ENCODE data around the gene MATN1.

The MATN1 gene

DNA sequence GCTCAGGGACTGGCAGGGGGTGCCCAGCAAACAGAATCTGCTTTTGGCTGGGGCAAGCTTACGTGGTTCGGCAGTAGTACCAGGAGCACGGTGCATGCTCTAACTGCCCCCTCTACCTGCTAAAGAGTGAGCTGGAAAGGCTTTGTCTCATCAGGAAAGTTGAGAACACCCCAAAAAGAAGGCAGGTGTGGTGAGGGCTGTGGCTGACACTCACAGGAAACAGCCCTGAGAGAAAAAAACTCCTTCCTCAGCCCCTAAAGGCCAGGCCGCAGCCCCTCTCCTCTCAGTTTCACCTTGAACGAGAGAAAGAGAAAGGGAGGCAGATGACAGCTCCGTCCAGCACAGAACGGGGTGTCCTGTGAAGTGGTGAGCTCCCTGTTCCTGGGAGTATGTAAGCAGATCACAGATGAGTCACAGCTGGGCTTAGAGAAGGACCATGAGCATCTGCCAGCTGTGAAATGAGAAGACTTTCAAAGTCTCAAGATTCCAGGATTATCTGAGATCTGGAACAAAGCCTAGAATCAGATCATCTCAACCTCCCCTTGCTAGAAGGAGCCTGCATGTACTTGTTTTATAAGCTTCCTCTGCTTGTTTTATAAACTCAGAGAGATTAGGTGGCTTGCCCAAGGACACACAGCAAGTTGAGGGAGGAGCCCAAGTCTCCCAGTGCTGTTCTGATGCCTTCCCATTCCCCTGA is 20.8 kb upstream of the MATN1 start:
- no peak for DNase-seq

GRCh38 chr1:30743584-30744059 is 20.2 kb upstream of the MATN1 start:
- DNase-seq = peak; percentile 60

DNA sequence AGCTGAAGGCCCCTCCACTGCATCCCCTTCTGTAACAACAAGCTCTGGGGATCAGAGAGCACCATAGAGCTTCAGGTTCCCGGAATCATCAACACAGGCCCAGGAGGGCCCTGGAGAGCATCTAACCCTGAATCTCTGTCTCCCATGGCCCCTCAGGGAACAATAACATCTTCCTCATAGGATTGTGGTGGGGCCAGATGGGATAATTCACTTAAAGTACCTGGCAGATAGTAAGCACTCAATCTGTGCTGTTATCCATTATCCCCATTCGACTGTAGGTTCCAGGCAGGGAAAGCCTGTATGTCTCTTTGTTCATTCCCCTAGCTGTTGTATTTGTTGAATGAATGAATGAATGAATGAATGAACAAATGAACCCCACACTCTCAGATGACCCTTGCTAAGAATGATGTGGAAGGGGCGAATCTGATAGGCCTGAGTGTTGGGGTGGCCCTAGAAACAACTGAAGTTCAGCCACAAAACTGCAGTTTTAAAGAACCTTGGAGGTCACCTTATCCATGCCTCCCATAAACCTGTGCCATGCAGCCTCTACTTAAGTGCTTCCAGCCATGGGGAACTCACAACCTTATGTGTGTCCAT is 19.7 kb upstream of the MATN1 start:
- no peak for DNase-seq

- no peak for DNase-seq
Measured at GRCh38 chr1:30742300-30742962, 19.0 kb upstream of the MATN1 start.

DNA sequence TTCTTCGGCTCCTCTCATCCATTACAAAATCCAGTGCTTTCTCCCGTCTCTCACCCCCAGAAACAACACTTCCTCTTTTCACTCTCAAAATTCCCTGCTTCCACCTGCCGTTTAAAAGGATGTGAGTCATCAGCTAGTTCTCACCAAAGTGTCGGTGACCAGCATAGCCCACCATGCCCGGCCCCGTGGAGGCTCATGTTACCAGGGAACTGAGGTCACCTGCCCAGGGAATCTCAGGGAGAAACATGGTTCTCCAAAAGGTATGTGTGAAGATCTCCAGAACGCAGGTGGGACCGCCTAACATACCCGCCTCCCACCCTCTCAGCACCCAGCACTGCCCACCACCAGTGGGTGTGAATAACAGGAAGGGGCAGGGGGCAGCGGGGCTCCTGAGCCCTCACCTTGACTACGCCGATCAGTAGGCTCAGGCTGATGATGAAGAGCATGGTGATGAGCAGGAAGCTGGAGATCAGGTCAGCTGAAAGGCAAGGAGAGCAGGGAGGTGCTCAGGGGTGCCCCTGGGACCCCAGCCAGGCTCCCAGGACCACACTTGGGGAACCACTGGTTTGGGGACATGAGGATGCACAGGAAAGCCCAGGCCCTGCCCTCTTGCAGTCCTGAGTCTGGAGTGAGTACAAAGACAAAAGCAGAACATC is 18.0 kb upstream of the MATN1 start:
- no peak for DNase-seq

GRCh38 chr1:30740251-30741238 is 17.2 kb upstream of the MATN1 start:
- DNase-seq = no peak

DNA sequence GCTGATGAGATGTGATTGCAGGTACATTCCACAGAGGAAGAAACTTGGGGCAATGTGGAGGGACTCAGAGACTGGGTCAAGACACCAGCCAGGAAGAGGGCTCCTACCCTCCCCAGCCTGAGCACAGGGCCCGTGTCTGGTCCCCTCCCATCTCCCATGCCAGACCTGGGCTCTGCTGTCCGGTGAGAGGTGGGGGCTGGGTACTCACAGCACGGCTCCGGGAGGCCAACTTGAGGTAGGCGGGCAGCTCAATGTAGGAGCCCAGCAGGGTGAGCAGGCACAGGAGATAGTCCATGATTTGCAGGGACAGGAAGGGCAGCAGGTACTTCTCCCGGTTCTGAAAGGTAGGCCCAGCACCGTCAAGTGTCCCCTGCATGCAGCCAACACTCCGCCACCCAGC is 16.2 kb upstream of the MATN1 start:
- DNase-seq = no peak

DNA sequence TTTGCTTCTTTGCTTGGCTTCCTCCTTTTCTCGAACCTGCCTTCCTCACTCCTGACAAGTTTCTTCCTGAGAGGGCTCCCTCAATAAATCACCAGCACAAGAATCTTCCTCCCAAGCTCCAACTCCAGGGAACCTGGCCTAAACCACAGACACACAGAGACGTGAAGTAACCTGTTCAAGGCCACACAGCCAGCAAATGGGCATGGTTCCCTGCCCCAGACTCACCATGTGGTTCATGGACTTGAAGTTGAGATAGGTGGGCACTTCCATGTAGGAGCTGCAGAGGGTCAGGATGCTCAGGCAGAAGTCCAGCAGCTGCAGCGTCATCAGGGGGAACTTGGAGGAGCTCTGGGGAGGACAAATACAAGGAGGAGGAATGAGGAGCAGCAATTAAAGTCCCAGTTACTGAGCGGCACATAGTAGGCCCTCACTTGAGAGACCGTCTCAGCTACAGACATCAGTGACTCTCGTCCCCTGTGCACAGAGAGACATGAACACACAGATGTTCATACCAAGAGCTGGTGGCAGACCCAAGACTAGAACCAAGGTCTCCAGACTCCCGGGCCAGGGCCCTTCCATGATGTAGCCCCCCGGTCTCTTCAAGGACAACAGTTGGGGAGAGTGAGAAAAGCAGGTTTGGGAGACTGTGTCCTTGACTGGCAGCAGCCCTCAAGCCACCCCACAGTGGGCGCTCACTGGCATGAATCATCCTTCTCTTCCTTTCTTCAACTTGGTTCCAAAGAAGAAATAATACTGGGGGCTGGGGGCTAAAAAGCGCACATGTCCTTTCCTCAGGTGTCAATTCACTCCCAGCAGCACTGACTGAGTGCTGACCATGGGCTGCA is 15.6 kb upstream of the MATN1 start:
- no peak for DNase-seq

- no peak for DNase-seq
Measured at GRCh38 chr1:30738040-30738714, 14.8 kb upstream of the MATN1 start.

- DNase-seq = no peak
Measured at GRCh38 chr1:30737357-30738039, 14.1 kb upstream of the MATN1 start.

DNA sequence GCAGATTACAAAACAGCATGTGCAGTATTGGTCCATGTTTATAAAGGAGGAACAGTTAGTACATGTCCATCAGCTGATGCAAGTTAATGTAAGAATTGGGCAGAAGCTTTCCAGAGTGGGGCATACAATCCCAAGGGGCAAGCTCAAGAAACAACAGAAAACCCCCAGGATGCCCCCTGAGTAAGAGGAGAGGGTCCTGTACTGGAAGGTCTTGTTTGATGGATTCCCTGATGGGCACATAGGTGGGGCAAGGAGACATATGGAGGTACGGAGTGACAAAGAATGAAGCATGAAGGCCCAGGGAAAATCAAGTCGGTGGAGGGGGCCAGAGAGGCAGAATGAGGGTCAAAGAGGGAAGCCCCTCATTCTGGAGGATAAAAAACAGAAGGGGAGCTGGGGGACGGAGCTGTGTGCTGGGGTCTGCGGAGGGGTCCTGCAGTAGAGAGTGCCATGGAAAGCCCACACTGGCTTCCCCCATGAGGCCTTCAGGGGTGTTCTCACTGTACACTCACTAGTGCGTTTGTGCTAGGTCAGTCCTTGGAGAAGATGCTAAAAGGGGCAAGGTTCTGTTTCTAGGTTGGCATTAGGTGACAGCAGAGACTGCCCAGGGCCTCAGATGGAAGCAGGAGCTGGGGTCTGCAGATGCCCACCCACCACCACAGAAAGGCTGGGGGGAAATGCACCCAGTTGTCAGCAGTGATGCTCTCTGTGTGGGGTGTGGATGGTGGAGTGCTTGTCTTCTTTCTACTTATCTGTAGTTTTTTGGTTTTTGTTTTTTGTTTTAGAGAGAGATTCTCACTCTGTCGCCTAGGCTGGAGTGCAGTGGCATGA is 12.5 kb upstream of the MATN1 start:
- no peak for DNase-seq

DNA sequence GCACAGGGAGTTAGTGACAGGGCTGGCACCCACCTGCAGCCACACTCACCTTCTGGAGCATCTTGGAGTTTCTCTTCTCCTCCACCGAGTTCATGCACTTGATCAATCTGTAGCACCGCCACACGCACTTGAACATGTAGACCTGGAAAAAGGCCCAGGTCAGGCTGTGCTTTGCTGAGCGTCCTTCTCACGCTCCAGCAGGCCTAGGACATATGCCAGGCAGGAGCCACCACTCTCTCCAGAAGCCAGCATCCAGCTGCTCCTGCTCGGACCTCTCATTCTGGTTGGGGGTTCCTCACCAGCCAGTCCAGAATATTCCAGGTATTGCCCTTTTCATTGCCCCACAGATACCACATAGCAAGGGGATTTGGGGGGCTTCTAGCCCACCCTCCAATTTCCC is 11.7 kb upstream of the MATN1 start:
- DNase-seq = no peak

DNA sequence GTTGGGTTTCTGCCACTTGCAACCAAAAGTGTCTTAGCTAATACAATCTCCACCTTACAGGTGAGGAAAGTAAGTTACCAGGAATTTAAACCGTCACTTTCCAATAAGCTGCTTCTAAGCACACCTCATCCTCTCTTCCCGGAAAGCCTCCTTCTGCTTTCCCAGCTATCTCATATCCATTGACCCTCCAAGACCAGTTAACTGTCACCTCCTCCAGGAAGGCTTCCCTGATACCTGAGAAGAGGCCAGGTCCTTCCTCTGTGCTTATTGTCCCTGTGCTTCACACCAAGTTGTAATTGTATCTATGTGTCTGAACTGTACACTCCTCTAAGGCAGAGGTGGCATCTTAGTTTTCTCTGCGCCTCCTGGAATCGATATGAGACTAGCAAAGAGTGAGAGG is 11.2 kb upstream of the MATN1 start:
- DNase-seq = no peak

DNA sequence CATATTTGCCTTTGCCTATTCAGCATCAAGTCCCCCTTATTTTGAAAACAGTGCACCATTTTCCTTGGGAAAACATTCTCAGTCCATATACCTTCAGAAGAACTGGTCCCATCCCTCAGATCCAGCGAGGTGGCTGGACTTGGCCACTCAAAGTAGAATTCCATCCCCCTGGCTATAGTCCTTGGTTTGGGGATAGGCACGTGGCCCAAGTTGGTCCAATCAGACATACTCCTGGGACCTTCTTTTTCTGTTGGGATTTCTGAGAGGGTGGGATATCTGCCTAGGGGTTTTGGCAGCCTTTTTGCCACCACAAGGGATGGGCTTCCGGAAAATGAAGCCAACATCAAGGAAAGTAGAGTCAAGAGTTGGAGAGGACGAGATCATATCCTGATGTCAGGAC is 10.7 kb upstream of the MATN1 start:
- DNase-seq = no peak

DNA sequence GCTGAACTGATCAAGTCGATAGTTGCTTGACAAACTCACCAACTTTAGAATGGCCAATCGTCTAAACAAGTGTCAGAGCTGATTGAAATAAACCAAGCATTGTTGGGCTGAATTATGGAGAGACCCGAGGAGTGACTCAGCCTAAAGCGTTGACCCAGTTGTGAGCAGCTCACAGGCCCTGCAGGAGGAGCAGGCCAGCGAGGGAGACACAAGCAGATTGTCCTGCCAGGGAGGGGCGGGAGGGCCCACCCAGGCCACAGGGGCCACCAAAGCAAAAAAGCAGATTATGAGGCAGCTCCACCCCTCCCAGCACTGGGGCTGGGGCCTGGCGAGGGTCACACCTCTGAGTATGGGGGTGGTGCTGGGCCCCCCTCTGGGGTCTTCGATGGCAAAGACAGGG is 10.1 kb upstream of the MATN1 start:
- no peak for DNase-seq

DNA sequence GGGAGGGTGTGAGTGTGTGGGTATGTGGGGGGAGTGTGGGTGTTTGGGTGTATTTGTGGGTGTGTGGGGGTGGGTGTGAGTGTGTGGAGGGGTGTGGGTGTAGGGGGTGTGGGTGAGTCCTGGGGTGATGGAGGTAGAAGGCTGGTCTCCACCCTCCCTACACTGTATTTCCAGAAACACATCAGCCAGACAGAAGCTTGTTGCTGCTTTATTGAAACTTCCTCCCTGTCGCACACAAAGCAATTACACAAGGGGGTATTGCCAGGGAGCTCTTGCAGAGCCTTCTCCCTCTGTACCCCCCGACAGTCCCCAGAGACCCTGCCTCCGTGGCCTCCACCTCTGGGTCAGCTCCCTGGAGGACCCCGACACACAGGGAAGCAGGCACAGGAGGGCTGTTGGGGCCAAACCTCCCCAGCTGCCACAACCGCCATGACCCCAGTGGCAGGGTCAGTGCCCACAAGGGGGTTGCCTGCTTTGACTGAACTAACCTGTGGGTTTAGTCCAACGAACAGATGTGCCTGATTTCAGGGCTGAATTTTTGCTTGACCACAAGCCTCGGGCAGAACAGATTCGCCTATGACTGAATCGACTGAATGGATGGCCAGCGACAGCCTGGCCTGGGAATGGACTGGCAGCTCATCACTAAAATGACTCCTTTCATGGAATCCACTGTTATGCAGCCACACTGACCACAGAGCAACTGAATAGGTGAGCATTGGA is 9.1 kb upstream of the MATN1 start:
- no peak for DNase-seq

GRCh38 chr1:30731806-30732276 is 8.5 kb upstream of the MATN1 start:
- no peak for DNase-seq

- no peak for DNase-seq
Measured at GRCh38 chr1:30731109-30731805, 7.9 kb upstream of the MATN1 start.
